K562 (cell line): ENCODE measurements around the gene CTDNEP1. TPM values are rescaled to one million over a fixed set of nuclear protein-coding genes. Genes with fewer than 3 reads are reported as not detected.

ENCODE experiments used
- ATAC-seq: fragments of 200-7000 bp; cut with Tn5 transposase; 3 replicates; pipeline ENCODE4 v1.9.1; 2020; ENCODE audit warnings: moderate library complexity
- BruUV-seq: library from RNA; stranded (reverse); fragments of 400-500 nt; replicated peaks from 2 replicates; lab custom pipeline; 2021; lab: Mats Ljungman, UMichigan
- CTCF ChIA-PET: fragments of 300-600 bp; formaldehyde crosslinking; extraction: SDS; loops from one replicate; lab custom pipeline; 2021; ENCODE audit warnings: low intra/inter-chr PET ratio; lab: Yijun Ruan, JAX
- POLR2A ChIA-PET: fragments of 300-600, 350-650 bp; sonication (Branson Sonifier 250); formaldehyde crosslinking; extraction: SDS; loops from one replicate; lab custom pipeline; 2021; ENCODE audit warnings: antibody characterized with exemption, inconsistent platforms; lab: Yijun Ruan, JAX
- DNase-seq, 4 experiments: peaks; one replicate each; pipeline versions ENCODE4 v3.0.0 to v3.0.0-alpha.2; 2011 to 2018; ENCODE audit warnings: low spot score in 3 of 4, mixed read lengths in 3 of 4; ENCODE audit errors: extremely low read depth in 1 of 4
- FAIRE-seq: peaks from 2 replicates; lab custom pipeline; 2011; peaks lifted over from hg19 to GRCh38; lab: Jason Lieb, UNC
- H2AFZ ChIP-seq: 2 replicates; pipeline ENCODE4 v1.6.0; 2011; ENCODE audit warnings: low read depth, low read length, control low read depth, inconsistent platforms
- H3K27ac ChIP-seq: fragments of 200-600 bp; 3 replicates; pipeline ENCODE4 v1.8.0; 2011; ENCODE audit warnings: low read depth, mild to moderate bottlenecking, control low read depth, inconsistent platforms, low read length, moderate library complexity, mixed read lengths; ENCODE audit errors: extremely low read depth
- H3K27me3 ChIP-seq, 2 experiments: fragments of 300-600 bp in 1 of 2; 2 replicates in 1 of 2; 3 replicates in 1 of 2; pipeline versions ENCODE4 v1.6.0 to v1.8.0; 2011; ENCODE audit warnings: inconsistent platforms in 2 of 2, low read length in 2 of 2, mild to moderate bottlenecking in 1 of 2, mixed read lengths in 1 of 2, moderate library complexity in 1 of 2; ENCODE audit not compliant: control insufficient read depth in 2 of 2, insufficient read depth in 2 of 2
- H3K36me3 ChIP-seq: fragments of 300-600 bp; 3 replicates; pipeline ENCODE4 v1.8.0; 2011; ENCODE audit warnings: mild to moderate bottlenecking, low read length, inconsistent platforms; ENCODE audit not compliant: control insufficient read depth, insufficient read depth
- H3K4me1 ChIP-seq, 2 experiments: fragments of 200-600 bp in 1 of 2; replicated peaks in 1 of 2; 2 replicates in 1 of 2; 3 replicates in 1 of 2; pipeline versions ENCODE4 v1.5.1 to v1.8.0; 2011; ENCODE audit warnings: inconsistent platforms in 2 of 2, low read length in 2 of 2, mild to moderate bottlenecking in 1 of 2, mixed read lengths in 1 of 2, moderate library complexity in 1 of 2; ENCODE audit not compliant: control insufficient read depth in 2 of 2, insufficient read depth in 2 of 2
- H3K4me2 ChIP-seq: 2 replicates; pipeline ENCODE4 v1.6.1; 2011; ENCODE audit warnings: low read length, control low read depth, inconsistent platforms, mixed read lengths; ENCODE audit not compliant: insufficient read depth
- H3K4me3 ChIP-seq: fragments of 200-600 bp; sonication (generic), shearing (Covaris generic); 2 replicates; pipeline ENCODE4 v1.5.1; 2016; ENCODE audit warnings: control low read depth, inconsistent platforms
- H3K79me2 ChIP-seq: fragments of 200-600 bp; 3 replicates; pipeline ENCODE4 v1.8.0; 2011; ENCODE audit warnings: low read length, inconsistent platforms; ENCODE audit not compliant: control insufficient read depth, insufficient read depth
- H3K9ac ChIP-seq, 2 experiments: 2 replicates each; pipeline versions ENCODE4 v1.6.0 to v1.6.1; 2011; ENCODE audit warnings: low read depth in 2 of 2, low read length in 2 of 2, control low read depth in 1 of 2, inconsistent platforms in 1 of 2, mild to moderate bottlenecking in 1 of 2, mixed read lengths in 1 of 2; ENCODE audit not compliant: insufficient read depth in 1 of 2
- H3K9me1 ChIP-seq: one replicate; pipeline ENCODE4 v1.6.0; 2011; ENCODE audit warnings: inconsistent platforms, mild to moderate bottlenecking, low read length, moderate library complexity; ENCODE audit not compliant: control insufficient read depth, insufficient read depth
- H3K9me3 ChIP-seq: replicated peaks from 2 replicates; pipeline ENCODE4 v1.5.1; 2011; ENCODE audit warnings: low read depth, low read length, inconsistent platforms; ENCODE audit not compliant: control insufficient read depth, insufficient read depth
- H4K20me1 ChIP-seq: replicated peaks from 2 replicates; pipeline ENCODE4 v1.6.1; 2011; ENCODE audit warnings: low read length, inconsistent platforms, mixed read lengths; ENCODE audit not compliant: control insufficient read depth, insufficient read depth
- CLOCK ChIP-seq: fragments of 250-450 bp; sonication (Bioruptor Pico); IDR thresholded peaks from 2 replicates; pipeline ENCODE4 v1.4.0; 2020; ENCODE audit warnings: mild to moderate bottlenecking, moderate library complexity, borderline replicate concordance
- MAFF ChIP-seq: IDR thresholded peaks from 2 replicates; pipeline ENCODE4 v1.6.1; 2012; ENCODE audit warnings: low read length, improper control_type of control experiment
- ZNF347 ChIP-seq: fragments of 450-650 bp; formaldehyde crosslinking; IDR thresholded peaks from 2 replicates; pipeline ENCODE4 v1.4.0; 2020; ENCODE audit warnings: low read depth, mild to moderate bottlenecking, moderate library complexity
- WGBS: fragments of 100-300 bp; shearing (Covaris generic); methylation state at CpG from one replicate; pipeline ENCODE4 v1.1.6; 2016; ENCODE audit warnings: low coverage, mixed read lengths; ENCODE audit not compliant: insufficient coverage; ENCODE audit errors: missing lambda C conversion rate; 5-methylcytosine and 5-hydroxymethylcytosine counted together
- in situ Hi-C: fragments of 300-500 bp; cut with MboI; formaldehyde crosslinking; loops from 4 replicates; pipeline ENCODE4 v1.15.0; 2018; ENCODE audit warnings: inconsistent platforms, mixed read lengths
- intact Hi-C: fragments of 100-400 bp; cut with micrococcal nuclease; formaldehyde crosslinking; loops from 2 replicates; pipeline ENCODE4 v1.14.2; 2022
- polyA plus RNA-seq, 8 experiments: library from polyadenylated mRNA; depleted of rRNA in 4 of 8; stranded (reverse) in 5 of 8; unstranded in 3 of 8; fragments of >200 nt; fragmentation: Nextera tagmentation in 2 of 8; fragmentation: Illumina TruSeq in 1 of 8; extraction: Ambion mirVana in 2 of 8; extraction: Trizol in 1 of 8; gene quantifications; 2 replicates each; pipeline versions ENCODE4 v1.2.1 to v1.2.3, GENCODE V29; 2011 to 2014; ENCODE audit warnings: inconsistent platforms in 1 of 8, missing spikeins in 1 of 8
- total RNA-seq, 7 experiments: library from RNA; depleted of rRNA in 6 of 7; stranded (reverse); fragments of >200 nt in 6 of 7; fragmentation: Illumina TruSeq in 2 of 7; extraction: Trizol in 2 of 7; gene quantifications; 2 replicates each; pipeline versions ENCODE4 v1.2.1 to v1.2.3, GENCODE V29; 2011 to 2021; ENCODE audit warnings: low replicate concordance in 1 of 7

Gene CTDNEP1
- total and polyA plus RNA-seq, 9 of the 15 experiments (the other 6 are each of a cell fraction or from before 2014, with no cell fraction given): 10.7 to 150 (median 28.5) TPM

- ChIA-PET CTCF (no interaction called here), POLR2A (no interaction called here)
- 0% methylated on average over 4 of the region's 5 CpGs for WGBS
- H3K9me3 ChIP-seq: no peaks in the 10 kb centered on the region
- FAIRE-seq (no peak), ATAC-seq (no peak), DNase-seq (no peak)
- in situ Hi-C loops: no loop called here
- peak overlapping the region; percentile 94 to 98; a peak in 3 of 4 replicates for H3K9ac ChIP-seq
- no peaks in the 10 kb centered on the region for H3K27me3 ChIP-seq
- H3K36me3 ChIP-seq: peaks cover 51% of the 10 kb centered on the region; the same call in 2 of the 3 replicates
- H3K4me1 ChIP-seq: peaks cover 13 to 19% of the 10 kb centered on the region in 2 experiments; a peak in 4 of 5 replicates
- no peaks in the 10 kb centered on the region for H3K9me1 ChIP-seq
- TF ChIP-seq ZNF347 (no peak), CLOCK (CRISPR knock-in tag) (no peak), MAFF (no peak)
- peak overlapping the region; percentile 95 for H3K4me3 ChIP-seq
- H3K27ac ChIP-seq: peak overlapping the region; percentile 96
- intact Hi-C loops: loop anchor here (2.0 kb wide), 1 partner anchor 14 kb away; the partner anchor contains the start of gene PHF23
- BruUV-seq: no TSS peak
- peak overlapping the region; percentile 98 for H3K4me2 ChIP-seq
- H4K20me1 ChIP-seq: no peaks in the 10 kb centered on the region
- H2AFZ ChIP-seq: no peak overlapping the region; the same call in 1 of the 2 replicates
- H3K79me2 ChIP-seq: peaks cover 51% of the 10 kb centered on the region
Observed at GRCh38 chr17:7253082-7253481, 1.5 kb upstream of the CTDNEP1 start.
